GM15510 (cell line): ENCODE measurements around the gene EEF1AKMT4.

Experiments used
- POLR2A ChIP-seq: IDR thresholded peaks from 3 replicates; pipeline ENCODE4 v1.6.1; 2011; ENCODE audit warnings: borderline replicate concordance; ENCODE audit not compliant: insufficient read length; ENCODE audit errors: extremely low read depth

The EEF1AKMT4 gene

GRCh38 chr3:184230603-184231528, 18.6 kb upstream of the EEF1AKMT4 start:
- no peak for TF ChIP-seq POLR2A

- no peak for TF ChIP-seq POLR2A
Observed at GRCh38 chr3:184231671-184232070, 17.8 kb upstream of the EEF1AKMT4 start.

- no peak for TF ChIP-seq POLR2A
Observed at GRCh38 chr3:184233127-184233843, 16.2 kb upstream of the EEF1AKMT4 start.

GRCh38 chr3:184234224-184234623, 15.2 kb upstream of the EEF1AKMT4 start:
- TF ChIP-seq POLR2A, result no peak

GRCh38 chr3:184234671-184235380, 14.6 kb upstream of the EEF1AKMT4 start:
- no peak for TF ChIP-seq POLR2A

GRCh38 chr3:184235381-184236032, 14.0 kb upstream of the EEF1AKMT4 start:
- no peak for TF ChIP-seq POLR2A

GRCh38 chr3:184236033-184236410, 13.4 kb upstream of the EEF1AKMT4 start:
- no peak for TF ChIP-seq POLR2A

- TF ChIP-seq POLR2A, result no peak
Observed at GRCh38 chr3:184236636-184237035, 12.8 kb upstream of the EEF1AKMT4 start.

GRCh38 chr3:184237211-184237610, 12.3 kb upstream of the EEF1AKMT4 start:
- TF ChIP-seq POLR2A, result no peak

GRCh38 chr3:184237807-184238206, 11.7 kb upstream of the EEF1AKMT4 start:
- TF ChIP-seq POLR2A, result no peak

GRCh38 chr3:184238246-184238818, 11.1 kb upstream of the EEF1AKMT4 start:
- no peak for TF ChIP-seq POLR2A

GRCh38 chr3:184239221-184239620, 10.3 kb upstream of the EEF1AKMT4 start:
- no peak for TF ChIP-seq POLR2A

GRCh38 chr3:184239708-184240107, 9.8 kb upstream of the EEF1AKMT4 start:
- TF ChIP-seq POLR2A, result no peak
